Measurements from ENCODE around the gene MTREX.
"Not testable (repeated sequence)": the region's sequence is repeated elsewhere in the genome, so short reads cannot be mapped to it uniquely, and the experiment has no call there.

The MTREX gene

DNA sequence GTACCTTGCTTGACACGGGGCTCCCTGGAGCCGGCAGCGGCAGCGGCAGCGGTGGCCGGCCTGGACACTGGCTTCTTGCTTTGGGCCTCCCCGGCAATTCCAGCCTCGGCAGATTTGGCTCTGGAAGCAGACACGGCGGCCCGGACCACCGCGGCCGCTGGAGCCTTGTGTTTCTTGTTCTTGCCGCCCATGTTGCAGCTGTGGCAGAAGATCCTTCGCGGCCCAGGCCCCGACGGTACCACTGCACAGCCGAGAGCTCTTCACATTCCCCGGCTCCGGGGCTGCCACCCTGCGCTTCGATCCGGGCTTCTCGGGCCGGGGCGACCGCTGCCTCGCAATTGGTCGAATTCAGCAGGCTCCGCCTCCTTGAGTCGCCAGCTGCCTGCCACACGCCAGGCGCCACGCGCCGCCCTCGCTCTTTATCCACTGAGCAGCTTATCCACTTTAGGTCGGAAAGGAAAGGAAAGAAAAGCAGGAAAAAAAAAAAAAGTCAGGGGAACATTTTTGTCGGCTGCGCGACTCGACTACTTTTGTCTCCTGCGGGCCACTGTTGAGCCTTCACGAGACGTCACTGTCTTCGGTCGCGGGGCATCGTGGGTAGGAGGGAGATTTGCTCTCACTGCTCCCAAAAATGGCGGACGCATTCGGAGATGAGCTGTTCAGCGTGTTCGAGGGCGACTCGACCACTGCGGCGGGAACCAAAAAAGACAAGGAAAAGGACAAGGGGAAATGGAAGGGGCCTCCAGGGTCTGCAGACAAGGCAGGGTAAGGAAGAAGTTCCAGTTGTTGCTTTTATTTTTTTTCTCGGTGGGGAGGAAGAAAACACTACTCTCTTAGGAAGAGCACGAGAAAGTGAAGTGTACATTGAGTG, at the start of gene MTREX, which contains the start of gene DHX29:
Gene MTREX (plus strand): TSS at position 607 of the 871 bp plus-strand sequence. CDS start 25 bp downstream, at position 632.
Gene DHX29 (minus strand): TSS at position 312 of the 871 bp plus-strand sequence. CDS start 121 bp downstream, at position 191.
- DNase-seq, result peak; percentile 97

DNA sequence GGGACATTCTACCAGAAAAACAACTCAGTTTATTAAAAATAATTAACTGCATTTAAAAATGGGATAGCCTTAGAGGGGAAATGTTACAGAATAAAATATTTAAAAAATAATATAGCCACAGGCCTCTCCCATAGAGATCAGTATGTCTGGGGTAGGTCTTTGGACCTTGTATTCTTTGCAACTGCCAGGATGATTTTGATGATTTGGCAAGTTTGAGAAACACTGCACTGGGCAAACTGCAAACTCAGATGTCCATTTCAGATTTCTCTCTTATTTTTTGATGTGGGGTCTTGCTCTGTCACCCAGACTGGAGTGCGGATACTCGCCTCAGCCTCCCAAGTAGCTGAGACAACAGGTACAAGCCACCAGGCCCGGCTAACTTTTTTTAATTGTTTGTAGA, 49.5 kb upstream of the MTREX start:
- DNase-seq, result no peak

DNA sequence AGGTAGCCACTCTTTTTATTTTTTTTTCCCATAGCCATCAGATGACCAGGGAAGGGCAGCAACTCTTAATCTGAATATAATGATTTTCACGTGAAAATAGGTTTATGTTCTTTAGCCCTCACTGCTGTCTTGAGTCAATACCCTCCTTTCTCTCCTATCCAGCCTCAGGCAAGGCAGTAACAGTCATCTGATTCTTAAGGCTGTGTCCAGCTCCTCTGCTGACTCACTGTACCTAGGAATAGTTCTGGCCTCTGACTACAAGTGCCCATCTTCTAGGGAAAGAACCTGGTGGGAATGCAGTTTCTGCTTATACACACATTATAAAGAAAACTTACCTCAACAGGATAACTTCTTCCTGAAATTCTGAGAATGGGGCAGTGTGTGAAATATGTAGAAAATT, 31.0 kb upstream of the MTREX start:
- DNase-seq, result no peak

DNA sequence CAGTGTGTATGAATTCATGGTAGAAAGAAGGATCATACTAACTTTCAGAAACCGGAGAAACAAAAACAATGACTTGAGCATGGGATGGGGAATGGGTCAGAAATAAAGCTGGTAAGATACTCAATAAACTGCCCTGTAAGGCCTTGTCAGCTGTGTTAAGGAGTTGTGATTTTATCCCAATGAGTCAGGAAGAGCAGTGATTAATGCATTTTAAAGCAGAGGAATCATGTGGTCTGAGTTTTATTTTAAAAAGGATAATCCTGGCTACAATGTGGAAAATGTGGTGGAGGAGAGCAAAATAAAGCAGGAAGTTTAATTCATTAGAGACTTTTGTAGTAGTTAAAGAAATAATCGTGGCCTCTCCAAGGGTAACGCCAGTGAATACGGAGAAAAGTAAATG, 29.0 kb upstream of the MTREX start:
- no peak for DNase-seq

DNA sequence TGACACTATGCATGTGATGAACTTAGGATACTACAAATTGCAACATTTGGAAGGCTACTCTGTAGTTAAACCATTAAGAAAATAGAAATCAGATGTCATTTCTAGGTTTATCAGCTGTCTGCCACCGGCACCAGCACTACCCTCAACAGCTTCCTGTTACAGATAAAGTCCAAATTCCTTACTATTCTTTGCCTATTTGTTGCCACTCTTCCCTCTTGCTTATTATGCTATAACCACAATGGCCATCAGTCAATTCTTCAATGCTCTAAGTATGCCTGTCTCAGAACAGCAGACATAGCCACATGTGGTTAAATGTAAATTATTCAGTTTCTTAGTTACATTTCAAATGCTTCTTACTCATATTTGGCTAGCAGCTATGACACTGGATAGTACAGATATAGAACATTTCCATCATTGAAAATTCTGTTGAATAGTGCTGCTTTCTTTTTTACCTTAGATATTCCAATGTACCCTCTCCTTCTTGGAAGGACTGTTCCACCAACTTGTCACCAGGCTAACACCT, 21.3 kb upstream of the MTREX start:
- no peak for DNase-seq

DNA sequence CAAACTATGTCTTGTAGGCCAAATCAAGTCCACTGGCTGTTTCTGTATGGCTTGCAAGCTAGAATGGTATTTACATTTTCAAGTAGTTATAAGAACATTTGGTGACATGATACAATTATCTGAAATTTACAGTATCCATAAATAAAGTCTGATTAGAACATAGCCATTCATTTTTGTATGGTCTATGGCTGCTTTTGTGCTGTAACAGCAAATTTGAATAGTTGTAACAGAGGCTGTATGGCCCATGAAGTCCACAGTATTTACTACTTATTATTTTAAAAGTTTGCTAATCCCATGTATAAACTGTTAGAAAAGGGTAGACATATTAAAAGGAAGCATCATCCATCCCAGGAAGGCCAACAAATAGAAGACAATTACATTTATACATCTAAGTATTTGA, 18.0 kb upstream of the MTREX start:
- DNase-seq, result no peak

DNA sequence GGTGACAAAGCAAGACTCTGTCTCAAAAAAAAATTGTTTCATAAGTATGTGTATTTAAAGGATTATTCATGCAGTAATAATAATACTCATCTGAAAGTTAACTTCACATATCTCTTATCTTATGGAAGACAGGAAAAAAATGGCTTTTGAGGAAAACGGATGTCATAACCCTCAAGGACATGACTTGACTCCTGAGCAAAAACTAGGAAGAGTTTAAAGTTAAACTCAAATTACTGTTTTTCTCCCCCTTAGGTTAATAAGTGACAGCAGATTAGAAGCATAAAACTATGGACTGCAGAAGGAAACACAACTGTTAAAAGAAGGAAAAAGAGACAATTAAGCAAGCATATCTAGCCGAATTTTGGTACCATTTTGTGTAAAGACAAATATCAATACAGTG, 16.8 kb upstream of the MTREX start:
- DNase-seq, result no peak

DNA sequence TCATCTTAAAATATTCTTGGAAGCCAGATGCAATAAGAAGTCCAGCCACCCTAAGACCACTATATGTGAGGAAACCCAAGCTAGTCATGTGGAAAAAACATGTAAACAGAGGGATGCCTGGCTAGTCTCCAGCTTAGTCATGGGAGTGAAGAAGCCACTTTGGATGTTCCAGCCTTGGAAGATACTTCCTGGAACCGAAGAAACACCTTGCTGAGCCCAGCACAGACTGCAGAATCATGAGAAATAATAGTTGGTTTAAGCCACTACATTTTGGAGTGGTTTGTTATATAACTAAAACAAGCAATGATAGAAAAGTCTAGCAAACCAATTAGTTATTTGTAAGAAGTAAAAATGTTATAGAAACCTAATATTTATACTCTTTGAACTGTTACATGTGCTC, 12.9 kb upstream of the MTREX start:
- no peak for DNase-seq

DNA sequence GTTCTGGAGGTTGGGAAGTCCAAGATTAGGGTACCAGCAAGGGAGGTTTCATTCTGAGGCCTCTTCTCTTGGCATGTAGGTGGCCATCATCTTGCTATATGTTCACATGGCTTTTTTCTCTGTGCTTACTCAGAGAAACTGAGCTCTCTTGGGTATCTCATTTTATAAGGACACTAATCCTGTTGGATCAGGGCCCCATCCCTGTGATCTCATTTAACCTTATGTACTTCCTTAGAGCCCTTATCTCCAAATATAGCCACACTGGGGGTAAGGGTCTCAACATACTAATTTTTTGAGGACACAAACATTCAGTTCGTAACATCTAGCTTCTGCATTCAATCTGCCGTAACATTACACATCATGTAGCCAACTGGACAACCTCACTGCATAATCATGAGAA, 6.9 kb upstream of the MTREX start:
- no peak for DNase-seq

DNA sequence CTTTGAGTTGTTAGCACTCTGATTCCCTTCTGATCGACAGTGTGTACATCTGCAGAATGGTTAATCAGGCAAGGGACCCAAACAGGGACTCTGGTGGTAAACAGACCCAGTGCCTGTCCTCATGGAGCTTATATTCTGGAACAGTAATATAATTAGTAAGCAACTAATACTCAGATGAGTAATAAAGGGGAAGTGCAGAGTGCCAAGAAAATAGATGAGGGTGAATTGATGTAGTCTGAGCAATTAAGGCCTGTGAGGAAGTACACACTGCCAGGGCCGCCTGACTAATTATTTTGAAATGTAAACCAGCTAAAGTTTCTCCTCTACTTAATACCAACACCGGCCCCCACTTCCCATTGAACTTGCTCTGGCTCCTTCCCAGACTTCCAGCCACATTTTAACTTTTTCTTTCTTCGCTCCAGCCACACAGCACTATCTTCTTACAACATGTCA, 4.5 kb upstream of the MTREX start:
- DNase-seq, result no peak

DNA sequence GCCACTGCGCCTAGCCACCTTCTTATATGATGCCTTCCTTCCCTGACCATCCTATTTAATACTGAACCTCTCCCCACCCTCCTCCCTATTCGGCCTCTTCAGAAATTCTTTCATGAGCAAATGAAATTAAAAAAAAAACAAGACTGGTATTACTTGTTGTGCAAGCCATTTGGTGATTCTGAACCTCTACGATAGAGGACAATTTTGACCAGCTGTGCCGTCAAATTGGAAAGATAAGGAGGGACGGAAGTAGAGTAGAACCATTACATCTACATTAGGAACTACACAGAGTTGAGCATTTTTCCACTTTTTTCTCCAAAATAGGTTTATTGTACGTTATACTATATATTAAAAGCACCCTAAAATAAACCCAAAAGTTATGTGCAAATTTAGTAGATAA, 3.2 kb upstream of the MTREX start:
- no peak for DNase-seq

DNA sequence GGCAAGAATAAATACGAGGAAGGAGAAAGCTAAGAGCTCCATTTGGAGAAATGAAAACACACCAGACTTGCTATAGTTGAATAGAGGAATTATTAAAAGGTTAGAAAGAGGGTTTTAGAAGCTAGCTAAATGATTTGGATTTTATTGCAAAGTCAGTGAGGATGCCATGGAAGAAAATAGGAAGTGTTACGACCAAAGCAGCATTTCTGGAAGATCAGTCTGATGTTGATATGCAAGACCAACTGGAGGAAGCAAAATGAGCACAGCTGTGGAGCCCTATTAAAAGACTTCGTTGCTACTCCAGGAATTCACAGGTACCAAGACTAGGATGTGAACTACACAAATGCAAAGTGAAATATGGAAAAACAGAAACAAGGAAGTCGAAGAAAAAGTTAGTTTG, 2.4 kb upstream of the MTREX start:
- no peak for DNase-seq

DNA sequence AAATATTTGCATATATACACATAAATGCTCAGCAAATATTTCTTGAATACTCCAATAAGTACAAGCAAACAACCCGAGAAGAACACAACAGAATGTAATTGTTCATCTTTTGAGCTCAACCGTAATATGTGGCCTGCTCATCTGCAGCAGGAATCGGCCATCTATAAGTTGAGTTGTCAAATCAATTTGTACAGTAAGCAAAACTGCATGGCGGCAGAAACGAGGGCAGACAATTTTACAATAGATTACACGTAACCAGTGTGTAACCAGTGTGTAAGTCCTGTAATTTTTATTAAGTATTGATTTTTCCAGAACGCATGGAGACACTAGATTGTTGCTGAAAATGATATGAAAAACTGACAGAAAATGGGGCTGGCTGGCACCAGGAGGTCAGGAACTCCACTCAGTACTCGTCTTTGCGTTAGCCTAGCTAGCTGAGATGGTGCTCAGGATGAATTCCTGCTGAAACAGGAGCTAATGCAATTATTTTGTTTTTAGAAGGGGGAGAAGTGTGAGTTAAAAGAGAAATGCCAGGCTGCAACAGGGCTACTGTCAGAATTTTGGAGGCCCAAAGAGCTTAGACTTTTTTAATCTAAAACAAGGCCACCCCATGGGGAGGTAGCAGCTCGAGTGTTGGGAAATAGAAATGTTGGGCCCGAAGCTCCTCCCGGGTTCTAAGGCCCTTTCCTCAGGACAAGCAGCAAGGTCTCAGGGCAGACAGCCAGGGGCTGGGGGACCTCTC, 977 bp upstream of the MTREX start:
- DNase-seq, result peak; percentile 18

DNA sequence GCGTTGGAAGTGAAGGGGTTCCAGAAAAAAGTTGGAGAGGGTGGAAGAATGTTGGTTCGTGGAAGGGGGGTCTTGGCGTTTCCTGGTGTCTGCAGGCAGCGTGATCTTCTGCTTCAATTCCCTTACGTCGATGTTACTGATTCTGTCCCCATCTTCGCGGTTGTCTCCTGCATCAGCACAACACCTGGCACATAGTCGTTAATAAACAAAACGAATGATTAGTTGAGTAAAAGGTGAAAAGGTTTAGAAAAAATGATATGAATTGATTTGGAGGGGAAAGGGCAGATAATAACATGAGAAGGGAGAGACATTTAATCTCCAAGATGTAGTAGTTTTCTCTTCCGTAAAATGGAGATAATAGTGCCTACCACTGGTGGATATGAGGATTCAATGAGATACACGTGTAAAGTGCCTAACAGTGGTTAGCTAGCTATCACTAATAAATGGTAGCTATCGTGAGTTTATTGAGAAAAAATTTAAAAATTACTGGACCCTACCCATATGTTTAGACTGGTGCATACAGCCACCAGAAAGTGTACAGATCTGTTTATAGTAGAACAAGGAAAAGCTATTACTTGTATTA, 556 bp downstream of the MTREX start:
- DNase-seq, result peak; percentile 16

DNA sequence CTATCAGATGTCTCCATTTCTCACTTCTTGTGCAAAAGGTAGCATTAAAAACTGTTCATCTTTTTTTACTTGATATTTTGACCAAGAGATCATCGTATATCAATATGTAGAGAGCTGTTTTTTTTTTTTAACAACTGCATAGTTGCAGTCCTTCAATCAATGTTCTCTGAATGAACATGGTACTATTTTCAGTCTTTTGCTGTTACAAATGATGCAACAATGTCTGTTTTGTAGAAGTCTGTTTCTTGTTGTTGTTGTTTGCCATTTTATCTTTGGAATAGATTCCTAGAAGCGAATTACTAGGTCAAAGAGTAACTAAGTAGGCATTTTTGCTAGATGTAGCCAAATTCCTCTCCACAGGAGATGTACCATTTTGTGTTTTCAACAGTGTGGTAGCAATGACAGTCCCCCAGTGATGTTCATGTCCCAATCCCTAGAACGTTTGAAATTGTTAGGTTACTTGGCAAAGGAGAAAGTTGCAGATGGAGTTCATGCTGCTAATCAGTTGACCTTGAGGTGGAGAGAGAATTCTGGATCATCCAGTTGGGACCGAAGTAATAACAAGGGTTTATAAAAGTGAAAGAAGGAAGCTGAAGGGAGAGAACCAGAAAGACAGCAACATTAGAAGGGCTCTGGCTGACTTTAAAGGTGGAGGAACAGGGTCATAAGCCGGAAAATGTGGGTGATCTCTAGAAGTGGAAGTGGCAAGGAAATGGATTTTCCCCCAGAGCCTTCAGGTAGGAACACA, 6.3 kb downstream of the MTREX start:
- no peak for DNase-seq

DNA sequence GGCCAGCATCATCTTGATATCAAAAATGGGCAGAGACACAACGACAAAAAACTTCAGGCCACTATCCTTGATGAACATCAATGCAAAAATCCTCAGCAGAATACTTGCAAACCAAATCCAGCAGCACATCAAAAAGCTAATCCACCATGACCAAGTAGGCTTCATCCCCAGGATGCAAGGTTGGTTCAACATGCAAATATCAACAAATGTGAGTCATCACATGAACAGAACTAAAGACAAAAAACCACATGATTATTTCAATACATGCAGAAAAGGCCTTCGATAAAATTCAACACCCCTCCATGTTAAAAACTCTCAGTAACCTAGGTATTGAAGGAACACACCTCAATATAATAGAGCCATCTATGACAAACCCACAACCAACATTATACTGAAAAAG, 8.5 kb downstream of the MTREX start:
- DNase-seq, result no peak

DNA sequence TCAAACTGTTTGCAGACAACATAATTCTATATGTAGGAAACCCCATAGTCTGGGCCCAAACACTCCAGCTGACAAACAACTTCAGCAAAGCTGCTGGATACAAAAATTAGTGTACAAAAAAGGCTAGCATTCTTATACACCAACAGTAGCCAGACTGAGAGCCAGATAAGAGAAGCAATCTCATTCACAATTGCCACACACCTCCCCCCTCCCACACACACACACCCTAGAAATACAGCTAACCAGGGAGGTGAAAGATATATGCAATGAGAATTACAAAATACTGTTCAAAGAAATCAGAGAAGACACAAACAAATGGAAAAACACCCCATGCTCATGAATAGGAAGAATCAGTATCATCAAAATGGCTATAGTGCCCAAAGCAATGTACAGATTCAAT, 9.0 kb downstream of the MTREX start:
- DNase-seq, result no peak

DNA sequence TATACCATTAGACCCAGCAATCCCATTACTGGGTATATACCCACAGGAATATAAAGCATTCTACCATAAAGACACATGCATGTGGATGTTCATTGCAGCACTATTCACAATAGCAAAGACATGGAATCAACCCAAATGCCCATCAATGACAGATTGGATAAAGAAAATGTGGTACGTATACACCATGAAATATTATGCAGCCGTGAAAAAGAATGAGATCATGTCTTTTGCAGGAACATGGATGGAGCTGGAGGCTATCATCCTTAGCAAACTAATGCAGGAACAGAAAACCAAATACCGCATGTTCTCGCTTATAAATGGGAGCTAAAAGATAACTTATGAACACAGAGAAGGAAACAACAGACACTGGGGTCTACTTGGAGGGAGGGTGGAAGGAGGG, 10.4 kb downstream of the MTREX start:
- not testable (repeated sequence) for DNase-seq

DNA sequence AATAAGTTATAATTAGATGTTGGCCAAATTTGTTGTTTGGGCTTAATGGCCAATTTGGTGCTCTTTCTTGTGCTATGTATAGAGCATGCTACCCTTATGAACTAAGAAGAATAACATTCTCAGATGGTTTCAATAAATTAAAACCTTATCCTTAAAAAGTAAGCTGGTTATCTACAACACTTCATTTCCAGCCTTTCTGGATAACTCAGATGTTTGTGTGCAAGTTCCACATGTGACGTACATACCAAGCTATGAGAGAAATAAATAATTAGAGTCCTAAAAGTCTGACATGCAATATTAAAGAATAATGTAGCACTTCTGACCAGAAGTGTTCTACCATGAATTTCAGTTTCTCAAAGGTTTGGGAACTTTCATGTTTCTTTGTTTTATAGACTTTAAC, 11.7 kb downstream of the MTREX start:
- DNase-seq, result no peak

DNA sequence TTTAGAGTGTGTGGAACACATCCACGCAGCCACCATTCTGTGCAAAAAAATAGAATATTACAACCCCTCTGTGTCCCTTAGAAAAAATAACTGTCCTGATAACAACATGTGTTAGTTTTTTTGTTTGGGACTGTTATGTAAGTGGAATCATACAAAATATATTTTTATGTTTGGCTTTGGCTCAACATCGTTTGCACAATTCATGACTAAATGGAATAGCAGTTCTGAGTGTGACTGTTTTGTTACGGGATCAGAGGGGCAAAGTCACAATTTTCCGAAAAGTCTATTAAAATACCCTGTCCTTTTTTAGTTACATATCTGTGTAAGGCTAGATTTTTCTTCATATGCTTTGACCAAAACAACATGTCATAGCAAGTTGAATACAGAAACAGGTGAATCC, 12.8 kb downstream of the MTREX start:
- no peak for DNase-seq

DNA sequence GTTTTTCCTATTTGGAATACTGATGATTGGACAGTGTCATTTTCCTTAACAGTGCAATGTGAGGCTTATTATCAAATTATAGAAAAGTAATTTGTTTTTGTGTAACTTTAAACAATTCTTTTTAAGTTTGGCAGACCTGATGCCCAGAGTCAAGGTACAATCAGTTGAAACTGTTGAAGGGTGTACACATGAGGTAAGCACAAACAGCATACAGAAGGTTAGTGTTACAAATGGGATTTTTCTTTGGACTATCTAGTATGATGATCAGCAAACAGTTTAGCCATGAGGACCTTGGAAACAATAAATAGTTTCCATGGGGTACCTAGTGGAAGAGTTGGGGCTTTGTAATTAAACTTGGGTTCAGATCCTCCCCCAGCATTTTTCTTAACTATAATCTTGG, 16.2 kb downstream of the MTREX start:
- no peak for DNase-seq

DNA sequence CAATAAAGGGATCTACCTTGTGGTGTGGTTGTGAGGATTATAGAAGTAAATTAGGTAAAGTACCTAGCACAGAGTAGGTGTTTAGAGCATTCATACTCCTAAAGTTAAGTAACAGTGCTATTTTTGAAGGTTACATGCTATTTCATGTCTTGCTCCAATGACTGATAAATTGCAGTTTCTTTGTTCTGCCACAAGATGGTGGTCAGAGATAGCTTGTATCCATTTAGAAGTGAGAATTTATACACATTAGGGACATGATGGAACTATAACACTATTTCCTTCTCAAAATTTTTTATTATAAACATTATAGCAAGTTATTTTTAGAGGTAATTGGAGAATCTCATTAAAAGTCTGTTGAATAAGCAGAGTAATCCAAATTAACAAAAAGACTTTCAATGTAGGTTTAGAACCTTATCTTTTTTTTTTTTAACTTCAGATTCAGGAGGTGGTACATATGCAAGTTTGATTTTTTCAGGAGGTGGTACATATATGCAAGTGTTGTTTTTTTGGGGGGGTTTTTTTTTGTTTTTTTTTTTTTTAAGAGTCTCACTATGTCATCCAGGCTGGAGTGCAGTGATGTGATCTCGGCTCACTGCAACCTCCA, 17.1 kb downstream of the MTREX start:
- peak; percentile 12 for DNase-seq

Data from NCI-H146 (cell line).